DMS114 treated with DMSO at 0.1 percent for 48 hours (cell line): ENCODE measurements around the gene DTNBP1.

Experiments used
- DNase-seq: peaks from one replicate; lab custom pipeline; 2025; ENCODE audit not compliant: unreplicated experiment; lab: John Stamatoyannopoulos, UW

The DTNBP1 gene

DNA sequence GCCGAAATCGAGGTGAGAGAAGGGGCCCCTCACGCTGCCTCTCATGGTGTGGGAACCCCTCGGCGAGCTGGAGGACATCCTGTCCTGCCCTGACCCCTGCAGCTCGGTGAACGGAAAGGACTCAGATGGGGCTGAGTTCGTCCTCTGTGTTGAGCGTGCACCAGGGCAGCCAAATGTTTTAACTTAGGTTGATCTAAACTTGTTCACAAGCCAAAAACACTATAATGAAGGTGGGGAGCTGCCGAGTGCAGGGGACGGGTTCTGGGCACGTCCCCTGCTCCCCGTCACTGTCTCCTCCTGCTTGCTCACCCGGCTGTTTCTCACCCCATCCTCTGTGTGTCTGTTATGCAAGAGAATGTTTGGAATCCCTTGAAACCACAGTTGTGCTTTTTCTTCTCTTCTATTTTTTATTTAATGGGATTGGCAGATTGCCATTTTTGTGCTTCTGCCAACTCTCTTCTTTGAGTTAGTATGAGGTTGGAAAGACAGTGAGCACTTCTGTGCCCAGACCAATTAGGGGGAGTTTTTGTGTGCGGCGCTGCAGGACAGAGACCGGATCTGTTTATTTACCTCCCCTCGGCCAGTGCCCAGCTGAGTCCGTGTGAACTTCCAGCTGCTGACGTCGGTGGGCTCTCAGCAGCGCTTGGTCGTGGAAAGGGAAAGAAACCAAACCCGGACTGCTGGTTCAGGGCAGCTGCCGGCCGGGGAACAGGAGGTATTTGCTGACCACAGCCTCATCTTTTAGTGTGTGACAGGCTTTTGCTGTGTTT lies 158.1 kb downstream of the DTNBP1 start:
- no peak for DNase-seq

DNA sequence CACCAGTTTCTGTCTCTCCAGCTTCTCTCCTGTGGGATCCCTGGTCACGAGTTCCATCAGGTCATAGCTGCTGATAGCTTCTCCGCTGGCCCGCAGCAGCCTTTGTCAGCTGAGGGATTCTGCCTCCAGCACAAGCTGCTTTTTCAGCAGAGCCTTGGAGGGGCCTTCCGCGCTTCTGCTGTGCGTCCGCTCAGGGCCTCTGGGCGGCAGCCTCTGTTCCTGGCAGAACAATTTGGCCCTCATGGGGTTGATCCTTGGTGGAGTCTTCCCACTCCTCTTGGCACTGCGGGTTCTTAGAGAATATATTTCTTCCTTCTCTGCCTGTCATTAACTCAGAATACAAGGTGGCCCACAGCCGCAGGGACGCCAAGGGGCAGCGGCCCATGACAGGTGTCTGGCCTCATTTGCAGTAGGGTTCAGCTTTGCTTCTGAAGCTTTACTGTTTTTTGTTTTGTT lies 158.8 kb downstream of the DTNBP1 start:
- DNase-seq = no peak

DNA sequence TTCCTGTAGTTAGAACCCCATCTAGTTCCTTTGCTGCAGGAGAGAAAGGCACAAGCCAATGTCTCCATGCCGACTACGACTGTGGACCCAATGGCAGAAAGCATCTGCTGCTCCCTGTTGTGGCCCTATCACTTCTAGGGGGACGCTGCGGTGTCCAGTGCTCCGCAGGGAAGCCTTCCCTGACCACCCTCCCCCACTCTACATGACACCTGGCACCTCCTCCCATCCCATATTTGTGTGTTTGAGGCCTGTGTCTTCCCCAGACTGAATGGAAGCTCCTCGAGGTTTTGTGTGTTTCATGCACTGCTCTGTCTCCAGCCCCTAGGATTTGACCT lies 159.5 kb downstream of the DTNBP1 start:
- DNase-seq = no peak

DNA sequence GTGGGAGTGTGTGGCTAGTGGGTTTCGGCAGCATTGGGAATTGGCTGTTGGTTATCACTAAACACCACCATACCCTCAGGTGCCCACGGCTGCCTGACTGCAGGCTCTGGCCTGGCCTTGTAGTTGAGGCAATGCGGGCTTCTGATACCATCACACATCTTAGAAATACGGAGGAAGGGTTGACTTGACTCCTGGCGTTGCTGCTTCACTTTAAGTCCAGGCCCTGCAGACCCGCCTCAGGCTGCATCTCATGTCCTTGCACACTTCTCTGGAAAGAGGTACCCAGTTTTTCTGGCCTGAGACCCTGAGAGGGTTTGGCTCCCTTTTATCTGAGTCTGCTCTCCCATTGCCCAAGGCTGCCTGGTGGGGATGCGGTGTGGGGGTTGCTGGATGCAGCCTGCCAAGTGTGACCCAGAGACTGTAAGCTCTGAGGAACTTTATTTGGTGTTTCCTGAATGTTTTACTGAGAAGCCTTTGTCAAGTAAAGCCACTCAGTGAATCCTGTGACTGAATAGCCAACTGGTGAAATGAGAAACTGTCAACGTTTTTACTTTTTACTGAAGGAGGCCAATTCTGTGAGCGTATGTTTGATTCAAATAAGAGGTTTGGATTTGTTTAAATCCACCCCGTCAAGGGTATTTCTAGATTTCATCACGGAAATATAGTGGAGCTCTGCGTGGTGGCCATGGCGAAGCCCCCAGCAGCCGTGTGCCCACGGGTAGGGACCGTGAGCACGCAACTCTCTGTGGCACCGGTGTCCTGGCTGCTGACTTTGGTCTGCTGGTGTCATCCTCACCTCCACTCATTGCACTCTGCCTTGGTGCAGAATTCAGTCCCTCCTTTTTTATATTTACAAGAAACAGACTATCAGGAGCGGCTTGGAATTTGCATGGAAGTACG lies 160.1 kb downstream of the DTNBP1 start:
- no peak for DNase-seq

DNA sequence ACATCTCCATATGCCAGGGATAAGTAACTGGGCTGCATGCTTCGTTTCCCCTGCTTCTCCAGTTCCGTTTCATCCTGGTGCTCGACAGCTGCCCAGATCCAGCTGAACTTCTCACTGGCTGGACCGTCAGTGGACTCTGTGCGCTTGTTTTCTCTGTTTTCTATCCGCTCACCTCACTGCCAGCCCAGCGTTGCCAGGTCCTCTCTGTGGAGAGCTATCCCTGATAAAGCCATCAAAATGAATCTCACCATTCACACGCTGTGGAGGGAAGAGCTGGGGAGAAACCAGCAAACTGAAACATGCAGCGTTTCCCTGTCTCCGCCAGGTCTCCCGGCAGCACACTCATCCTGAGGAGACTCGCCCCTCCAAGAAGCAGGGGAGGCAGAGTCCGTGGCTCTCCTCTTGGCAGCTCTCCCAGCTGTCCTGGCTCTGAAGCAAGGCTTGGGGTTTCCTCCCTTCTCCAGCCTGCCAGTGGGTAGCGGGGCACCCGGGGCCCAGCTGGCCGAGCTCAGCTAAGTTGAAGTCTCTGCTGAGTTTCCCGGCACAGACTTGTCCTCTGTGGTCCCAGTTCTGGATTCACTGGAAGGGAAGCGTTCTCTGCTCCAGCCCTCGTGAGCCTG lies 160.9 kb downstream of the DTNBP1 start:
- no peak for DNase-seq

DNA sequence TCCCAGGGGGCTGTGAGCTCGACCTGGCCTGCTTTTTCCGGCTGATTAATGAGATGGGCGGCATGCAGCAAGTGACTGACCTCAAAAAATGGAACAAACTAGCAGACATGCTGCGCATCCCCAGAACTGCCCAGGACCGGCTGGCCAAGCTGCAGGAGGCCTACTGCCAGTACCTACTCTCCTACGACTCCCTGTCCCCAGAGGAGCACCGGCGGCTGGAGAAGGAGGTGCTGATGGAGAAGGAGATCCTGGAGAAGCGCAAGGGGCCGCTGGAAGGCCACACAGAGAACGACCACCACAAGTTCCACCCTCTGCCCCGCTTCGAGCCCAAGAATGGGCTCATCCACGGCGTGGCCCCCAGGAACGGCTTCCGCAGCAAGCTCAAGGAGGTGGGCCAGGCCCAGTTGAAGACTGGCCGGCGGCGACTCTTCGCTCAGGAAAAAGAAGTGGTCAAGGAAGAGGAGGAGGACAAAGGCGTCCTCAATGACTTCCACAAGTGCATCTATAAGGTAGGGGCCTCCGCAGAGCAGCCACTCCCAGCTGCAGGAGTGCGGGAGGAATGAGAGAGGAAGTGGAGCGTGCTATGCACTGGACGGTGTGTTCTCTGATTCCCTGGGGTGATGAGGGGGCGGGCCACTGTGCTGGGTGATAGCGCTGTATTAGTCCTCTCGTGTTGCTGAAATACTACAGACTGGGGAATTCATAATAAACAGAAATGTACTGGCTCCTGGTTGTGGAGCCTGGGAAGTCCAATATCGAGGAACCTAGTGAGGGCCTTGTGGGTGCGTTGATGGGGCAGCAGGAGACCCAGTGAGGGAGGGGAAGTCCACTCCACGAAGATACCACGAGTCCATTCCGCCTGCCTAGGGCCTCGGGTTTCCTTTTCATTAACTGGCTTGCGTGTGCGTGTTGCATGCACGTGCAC lies 161.7 kb downstream of the DTNBP1 start:
- DNase-seq = no peak

DNA sequence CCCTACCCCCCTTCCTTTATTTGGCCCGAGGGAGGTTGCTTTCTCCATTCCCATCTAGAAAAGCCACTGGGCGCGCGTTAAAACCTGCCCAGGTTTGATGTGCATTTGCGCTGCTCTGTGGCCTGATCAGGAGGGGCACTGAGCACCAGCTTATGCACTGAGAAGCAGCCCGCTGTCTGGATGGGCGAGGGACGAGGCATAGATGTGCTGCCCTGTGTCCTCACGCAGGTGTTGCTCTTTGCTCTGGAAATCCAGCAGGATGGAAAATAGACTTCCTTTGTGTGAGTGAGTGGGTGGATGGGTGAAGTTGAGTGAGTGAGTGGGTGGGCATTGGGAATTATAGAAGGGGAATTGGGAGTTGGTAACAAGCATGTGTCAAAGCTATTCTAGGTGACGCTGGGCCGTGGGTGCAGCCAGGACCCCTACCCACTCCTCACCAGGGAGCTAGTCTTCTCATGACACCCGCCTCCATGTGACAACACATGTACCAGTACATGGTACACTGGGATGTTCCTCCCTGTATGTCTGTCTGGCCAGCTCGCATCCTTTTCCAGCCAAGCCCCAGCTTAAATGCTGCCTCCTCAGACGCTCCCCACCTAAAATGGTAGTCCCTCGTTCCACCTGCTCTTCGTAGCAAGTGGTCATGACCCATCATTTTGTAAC lies 162.6 kb downstream of the DTNBP1 start:
- no peak for DNase-seq

DNA sequence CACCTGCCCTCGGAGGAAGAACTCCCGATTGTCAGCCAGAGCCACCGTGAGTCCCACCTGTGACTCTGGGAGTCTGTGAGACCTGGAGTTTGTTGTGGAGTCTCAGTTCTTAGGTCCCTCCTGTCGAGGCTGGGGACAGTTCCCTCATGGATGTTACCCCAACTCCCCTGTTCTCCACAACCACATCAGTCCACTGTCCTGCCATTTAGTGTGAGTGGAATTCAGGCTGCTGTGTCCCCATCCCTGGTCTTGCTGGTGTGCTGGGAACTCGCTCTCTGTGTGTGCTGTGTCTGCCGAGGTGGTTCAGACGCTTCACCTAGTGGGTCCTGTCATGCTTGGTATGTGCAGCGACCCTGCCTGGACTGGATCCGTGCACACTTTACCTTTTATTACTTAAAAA lies 163.2 kb downstream of the DTNBP1 start:
- no peak for DNase-seq

DNA sequence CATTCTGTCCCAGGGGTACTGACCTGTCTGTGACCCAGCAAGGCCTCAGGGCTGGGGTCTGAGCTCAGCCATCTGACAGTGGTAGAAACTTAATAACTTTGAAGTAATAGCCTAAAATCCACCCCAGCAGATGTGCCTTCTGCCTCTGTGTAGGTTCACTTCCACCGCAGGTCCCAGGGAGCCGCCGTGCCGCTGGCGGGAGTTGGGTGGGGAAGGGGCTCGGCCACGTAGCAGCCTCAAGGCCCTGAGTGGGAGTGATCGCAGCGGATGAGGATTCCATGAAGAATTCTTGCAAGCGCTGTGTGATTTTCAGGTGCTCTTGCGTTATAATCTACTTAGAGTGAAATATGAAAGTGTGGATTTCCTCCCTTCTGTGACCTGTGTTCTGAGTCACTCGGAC lies 163.7 kb downstream of the DTNBP1 start:
- DNase-seq = no peak

DNA sequence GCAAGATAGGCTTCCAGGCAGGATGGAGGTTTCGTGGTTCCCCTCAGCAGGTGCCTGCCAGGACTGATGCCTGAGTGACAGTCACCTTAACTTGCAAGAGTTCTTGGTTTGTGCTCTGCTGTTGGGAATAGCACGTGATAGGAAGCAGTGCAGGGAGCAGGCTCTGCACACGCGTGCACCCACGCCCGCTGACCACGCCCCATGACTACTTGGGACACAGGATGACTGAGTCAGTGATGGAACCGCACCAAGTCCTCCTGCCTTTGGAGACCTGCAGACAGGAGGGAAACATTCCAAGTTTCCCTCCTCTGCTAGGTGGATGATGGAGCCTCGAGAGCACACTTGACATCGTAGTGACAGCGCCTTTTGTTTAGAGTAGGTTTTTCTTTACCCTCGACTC lies 164.2 kb downstream of the DTNBP1 start:
- no peak for DNase-seq

DNA sequence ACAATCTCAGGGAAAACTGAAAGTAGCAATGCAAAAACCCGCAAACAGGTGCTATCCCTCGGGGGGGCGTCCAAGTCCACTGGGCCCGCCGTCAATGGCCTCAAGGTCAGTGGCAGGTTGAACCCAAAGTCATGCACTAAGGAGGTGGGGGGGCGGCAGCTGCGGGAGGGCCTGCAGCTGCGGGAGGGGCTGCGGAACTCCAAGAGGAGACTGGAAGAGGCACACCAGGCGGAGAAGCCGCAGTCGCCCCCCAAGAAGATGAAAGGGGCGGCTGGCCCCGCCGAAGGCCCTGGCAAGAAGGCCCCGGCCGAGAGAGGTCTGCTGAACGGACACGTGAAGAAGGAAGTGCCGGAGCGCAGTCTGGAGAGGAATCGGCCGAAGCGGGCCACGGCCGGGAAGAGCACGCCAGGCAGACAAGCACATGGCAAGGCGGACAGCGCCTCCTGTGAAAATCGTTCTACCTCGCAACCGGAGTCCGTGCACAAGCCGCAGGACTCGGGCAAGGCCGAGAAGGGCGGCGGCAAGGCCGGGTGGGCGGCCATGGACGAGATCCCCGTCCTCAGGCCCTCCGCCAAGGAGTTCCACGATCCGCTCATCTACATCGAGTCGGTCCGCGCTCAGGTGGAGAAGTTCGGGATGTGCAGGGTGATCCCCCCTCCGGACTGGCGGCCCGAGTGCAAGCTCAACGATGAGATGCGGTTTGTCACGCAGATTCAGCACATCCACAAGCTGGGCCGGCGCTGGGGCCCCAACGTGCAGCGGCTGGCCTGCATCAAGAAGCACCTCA lies 166.3 kb downstream of the DTNBP1 start:
- DNase-seq = no peak

DNA sequence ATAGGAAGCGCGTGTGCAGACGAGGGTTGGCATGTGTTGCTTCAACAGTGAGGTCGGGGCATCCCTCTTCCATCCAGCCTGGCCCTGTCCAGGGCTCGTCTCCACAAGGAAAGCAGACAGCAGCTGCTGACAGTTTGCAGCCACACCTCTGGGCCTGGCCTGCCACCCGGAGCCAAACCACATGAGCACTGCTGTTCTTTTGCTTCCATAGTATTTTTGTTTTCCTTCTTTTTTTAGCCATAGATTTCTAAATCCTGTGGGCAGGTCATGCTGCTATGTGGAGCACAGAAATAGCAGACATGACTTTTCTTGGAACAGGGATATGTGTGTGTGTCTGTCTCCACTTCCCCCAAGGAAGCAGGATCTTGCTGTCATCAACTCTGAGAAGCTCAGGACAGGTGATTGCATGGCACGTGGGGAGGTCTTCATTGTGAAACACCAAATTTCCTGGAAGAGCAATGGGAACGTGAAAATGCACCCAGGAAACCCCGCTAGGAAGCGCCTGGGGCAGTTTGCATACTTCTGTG lies 167.4 kb downstream of the DTNBP1 start:
- no peak for DNase-seq

DNA sequence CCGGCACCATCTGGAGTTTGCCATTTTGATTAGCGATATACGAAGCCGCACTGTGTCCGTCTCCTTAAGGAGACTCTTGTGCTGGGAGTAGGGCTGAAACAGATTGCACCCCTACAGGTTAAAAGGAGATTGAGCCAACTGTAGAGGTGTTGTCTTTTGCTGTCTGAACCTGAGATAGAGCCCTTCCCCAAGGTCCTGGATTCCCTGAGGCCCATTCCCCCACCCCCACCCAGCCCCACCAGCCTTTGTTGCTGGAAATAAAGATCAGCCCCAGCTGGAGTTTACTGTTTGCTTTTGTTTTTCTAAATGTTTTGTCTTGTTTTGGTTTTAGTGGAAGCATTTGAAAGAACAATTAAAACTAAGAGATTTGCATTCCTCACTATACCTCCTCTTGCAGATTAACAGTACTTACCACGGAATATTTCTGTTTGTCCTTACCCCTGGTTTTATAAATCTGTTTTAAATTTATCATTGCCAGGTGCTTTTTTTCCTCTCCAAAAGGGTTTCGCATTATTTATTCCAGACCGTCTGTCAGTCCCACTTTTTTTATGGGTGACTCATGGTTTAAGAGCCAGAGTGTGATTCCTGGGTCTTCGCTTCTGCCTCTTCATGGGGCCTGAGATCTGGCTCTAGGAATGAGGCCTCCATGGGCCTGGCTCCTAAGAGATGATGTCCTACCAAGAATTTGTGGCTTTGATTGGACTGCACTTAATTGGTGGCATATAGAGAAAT lies 169.2 kb downstream of the DTNBP1 start:
- no peak for DNase-seq

DNA sequence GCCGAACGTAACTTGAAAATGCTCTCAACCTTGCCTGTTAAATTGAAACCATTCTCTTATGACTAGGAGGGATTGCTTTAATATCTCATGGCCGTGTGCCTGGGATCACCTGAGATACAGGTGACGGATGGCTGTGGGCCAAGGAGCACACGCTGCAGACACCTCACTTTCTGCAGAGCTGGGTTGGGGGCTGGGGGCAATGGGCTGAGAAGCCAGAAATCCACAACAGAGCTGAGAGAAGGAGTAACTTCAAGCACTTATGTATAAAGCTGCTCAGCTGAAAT lies 170.9 kb downstream of the DTNBP1 start:
- no peak for DNase-seq

DNA sequence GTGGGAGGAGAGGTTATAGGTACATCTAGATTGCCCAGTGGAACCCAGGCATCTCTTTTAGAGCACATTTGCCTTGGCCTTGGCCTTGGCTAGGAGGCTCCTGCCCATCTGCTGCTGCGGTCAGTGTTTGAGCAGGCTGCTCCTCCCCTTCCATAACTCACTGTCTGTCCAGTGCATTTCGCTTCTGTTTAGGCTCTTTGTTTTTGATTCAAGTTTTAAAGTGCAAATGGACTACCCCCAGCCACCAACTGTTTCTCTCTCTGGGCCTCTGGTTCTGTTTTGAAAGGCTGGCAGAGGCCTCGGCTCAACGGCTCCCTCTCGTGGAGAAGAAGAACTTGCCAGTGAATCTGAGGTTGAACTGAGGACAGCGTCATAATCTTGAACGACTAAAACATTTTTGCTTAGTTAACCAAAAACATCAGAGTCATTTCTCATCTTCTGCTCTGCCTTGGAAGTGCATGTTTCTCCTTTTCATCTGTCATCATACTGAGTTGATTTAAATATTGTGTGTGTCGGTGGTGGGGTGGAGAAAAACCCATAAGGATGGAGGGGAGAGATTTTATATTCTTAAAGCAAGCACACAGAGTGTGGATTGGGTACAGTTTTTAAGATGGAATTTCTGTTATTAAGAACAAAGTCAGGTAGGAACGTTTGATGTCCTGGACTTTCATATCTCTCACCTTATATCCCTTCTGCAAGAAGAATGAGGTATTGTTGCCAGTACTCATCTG lies 171.4 kb downstream of the DTNBP1 start:
- DNase-seq = peak; percentile 40

DNA sequence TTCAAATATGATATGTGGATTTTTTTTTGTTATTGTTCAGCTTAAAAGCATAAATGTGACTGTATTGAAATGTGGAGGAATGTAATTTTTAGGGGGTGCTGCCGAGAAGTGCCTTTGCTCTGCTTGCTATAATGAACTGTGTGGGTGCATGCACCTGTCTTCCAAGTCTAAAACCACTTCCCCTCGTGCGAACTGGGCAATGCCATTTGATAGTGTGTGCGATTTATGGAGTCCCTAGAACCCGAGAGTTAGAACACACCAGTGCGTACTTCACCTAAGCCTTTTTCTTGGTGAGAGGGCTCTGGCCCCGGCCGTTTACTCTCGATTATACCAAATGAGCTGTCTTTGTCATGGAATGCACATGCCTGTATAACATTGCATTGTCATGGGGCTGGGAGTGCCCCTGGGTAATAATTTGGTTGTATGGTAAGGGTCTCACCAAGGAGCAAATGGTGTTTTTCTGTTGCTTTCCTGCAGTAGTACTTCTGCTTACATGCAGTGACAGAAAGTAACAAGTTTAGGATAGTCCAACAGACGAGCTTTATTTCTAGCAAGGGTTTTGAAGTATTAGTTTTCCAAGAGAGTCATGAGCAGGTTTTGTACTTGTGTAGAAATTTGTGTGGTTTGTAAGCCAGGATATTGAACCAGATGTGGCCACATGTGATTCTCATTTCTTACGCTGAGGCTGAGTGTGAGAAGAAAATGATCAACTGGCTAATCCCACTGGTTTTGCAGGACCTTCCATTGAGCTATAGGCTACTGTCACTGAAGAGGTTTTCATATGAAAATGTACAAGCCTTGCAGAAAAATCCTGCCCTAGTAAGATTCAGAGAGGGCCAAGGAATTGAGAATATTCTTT lies 172.4 kb downstream of the DTNBP1 start:
- no peak for DNase-seq

DNA sequence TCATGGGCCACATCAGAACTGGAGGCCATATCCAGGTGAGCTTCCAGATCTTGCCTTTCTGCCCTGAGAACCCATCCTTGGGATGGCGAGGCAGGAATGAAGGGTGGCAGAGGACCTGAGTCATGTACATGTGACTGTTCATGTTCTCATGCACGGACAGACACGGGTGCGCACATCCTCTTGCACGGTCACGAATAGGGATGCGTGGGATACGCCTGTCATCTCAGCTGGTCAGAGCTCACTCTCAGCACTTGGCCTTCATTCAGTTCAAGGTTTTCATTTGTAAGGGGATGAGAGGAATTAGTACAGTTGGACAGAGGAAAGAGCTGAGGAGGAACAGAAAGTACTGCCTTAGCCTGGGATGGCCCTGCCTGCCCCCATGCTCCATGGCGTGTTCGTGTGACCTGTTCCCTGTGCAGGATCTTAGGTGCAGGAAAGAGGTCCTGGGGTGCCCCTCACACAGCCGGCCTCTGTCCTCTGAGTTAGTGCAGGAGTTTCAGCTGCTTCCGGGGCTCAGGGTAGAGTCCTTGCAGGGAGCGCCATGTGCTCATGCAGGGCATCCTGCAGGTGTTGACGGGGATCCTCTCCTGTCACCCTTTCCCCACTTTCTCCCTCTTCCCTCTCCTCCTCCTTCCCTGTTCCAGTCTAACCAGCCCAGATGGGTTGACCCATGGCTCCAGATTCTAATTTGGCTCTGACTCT lies 173.4 kb downstream of the DTNBP1 start:
- no peak for DNase-seq
